DND-41 (cell line): ENCODE results near the gene DGKI.

Experiments used
- EZH2 ChIP-seq: IDR thresholded peaks from 3 replicates; pipeline ENCODE4 v1.6.1; 2012; ENCODE audit warnings: borderline replicate concordance, low read depth, mild to moderate bottlenecking, moderate library complexity, low read length, inconsistent platforms; ENCODE audit not compliant: severe bottlenecking
- TF ChIP-seq, protein P1 (sequence below): IDR thresholded peaks from 2 replicates; pipeline ENCODE4 v1.5.1; 2012; ENCODE audit warnings: borderline replicate concordance, low read length, moderate library complexity, mild to moderate bottlenecking; ENCODE audit not compliant: poor library complexity, severe bottlenecking; ENCODE audit errors: extremely low read depth

DNA sequence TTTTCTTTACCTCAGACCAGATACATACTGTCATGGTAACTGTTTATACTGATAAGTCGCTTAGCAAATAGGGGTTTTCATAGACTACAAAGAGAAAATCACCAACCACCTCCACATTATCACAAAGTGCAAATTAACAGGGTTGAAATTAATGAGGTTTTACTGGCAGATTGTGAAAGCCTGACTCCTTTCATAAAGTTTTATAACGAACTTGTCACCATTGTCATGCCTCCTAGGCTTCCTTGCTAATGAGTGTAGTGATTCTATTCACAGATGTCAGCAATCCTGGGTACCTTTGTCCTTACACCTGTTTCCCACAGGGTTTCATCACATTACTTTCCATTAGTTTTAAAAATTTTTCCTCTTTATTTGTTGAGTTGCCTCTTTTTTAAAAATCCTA, 361.0 kb downstream of the DGKI start:
- TF ChIP-seq, protein P1, sequence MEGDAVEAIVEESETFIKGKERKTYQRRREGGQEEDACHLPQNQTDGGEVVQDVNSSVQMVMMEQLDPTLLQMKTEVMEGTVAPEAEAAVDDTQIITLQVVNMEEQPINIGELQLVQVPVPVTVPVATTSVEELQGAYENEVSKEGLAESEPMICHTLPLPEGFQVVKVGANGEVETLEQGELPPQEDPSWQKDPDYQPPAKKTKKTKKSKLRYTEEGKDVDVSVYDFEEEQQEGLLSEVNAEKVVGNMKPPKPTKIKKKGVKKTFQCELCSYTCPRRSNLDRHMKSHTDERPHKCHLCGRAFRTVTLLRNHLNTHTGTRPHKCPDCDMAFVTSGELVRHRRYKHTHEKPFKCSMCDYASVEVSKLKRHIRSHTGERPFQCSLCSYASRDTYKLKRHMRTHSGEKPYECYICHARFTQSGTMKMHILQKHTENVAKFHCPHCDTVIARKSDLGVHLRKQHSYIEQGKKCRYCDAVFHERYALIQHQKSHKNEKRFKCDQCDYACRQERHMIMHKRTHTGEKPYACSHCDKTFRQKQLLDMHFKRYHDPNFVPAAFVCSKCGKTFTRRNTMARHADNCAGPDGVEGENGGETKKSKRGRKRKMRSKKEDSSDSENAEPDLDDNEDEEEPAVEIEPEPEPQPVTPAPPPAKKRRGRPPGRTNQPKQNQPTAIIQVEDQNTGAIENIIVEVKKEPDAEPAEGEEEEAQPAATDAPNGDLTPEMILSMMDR, result no peak
- no peak for TF ChIP-seq EZH2
